ENCODE data around the gene SECISBP2L. TPM values are rescaled to one million over a fixed set of nuclear protein-coding genes. Genes with fewer than 3 reads are reported as not detected.

The SECISBP2L gene
- total RNA-seq, 2 donors from 2014 or later: 39.6 to 46.4 TPM

- Histone ChIP-seq H3K36me3 (no peaks in the 10 kb centered on the region), H3K27me3 (replicated peaks; ENCODE audit: insufficient read depth) (no peaks in the 10 kb centered on the region), H3K4me1 (replicated peaks) (peaks cover 2% of the 10 kb centered on the region), H3K27ac (no peak overlapping the region), H3K4me3 (no peak overlapping the region), H3K9me3 (no peaks in the 10 kb centered on the region)
- DNase-seq (ENCODE audit: low spot score): no peak
- intact Hi-C loops (cut with DNase I): no loop called here
- WGBS: 65% methylated on average over 4 of the region's 4 CpGs
- no peak for TF ChIP-seq CTCF (IDR thresholded peaks at IDR 0.05)
- no peak for TF ChIP-seq POLR2AphosphoS5 (IDR thresholded peaks at IDR 0.05)
- no peak for TF ChIP-seq POLR2A (IDR thresholded peaks at IDR 0.05)
These were observed 78.2 kb downstream of the SECISBP2L start for GRCh38 chr15:48968066-48968465.

GRCh38 chr15:48967336-48967735, 78.9 kb downstream of the SECISBP2L start:
- intact Hi-C loops (cut with DNase I): no loop called here
- Histone ChIP-seq H3K27ac (no peak overlapping the region), H3K4me1 (replicated peaks) (peaks cover 6% of the 10 kb centered on the region), H3K36me3 (no peaks in the 10 kb centered on the region), H3K27me3 (replicated peaks; ENCODE audit: insufficient read depth) (no peaks in the 10 kb centered on the region), H3K9me3 (no peaks in the 10 kb centered on the region), H3K4me3 (no peak overlapping the region)
- DNase-seq (ENCODE audit: low spot score): no peak
- no peak for TF ChIP-seq POLR2AphosphoS5 (IDR thresholded peaks at IDR 0.05)
- no peak for TF ChIP-seq CTCF (IDR thresholded peaks at IDR 0.05)
- no peak for TF ChIP-seq POLR2A (IDR thresholded peaks at IDR 0.05)

GRCh38 chr15:48966595-48967301, 79.5 kb downstream of the SECISBP2L start:
- no peak for TF ChIP-seq POLR2AphosphoS5 (IDR thresholded peaks at IDR 0.05)
- no peak for TF ChIP-seq POLR2A (IDR thresholded peaks at IDR 0.05)
- TF ChIP-seq CTCF (IDR thresholded peaks at IDR 0.05): no peak
- no peaks in the 10 kb centered on the region for H3K9me3 ChIP-seq
- H3K27me3 ChIP-seq (replicated peaks; ENCODE audit: insufficient read depth): no peaks in the 10 kb centered on the region
- WGBS: 48% methylated on average over 2 of the region's 2 CpGs
- H3K36me3 ChIP-seq: no peaks in the 10 kb centered on the region
- peaks cover 6% of the 10 kb centered on the region for H3K4me1 ChIP-seq (replicated peaks)
- intact Hi-C loops (cut with DNase I): no loop called here
- no peak overlapping the region for H3K4me3 ChIP-seq
- no peak overlapping the region for H3K27ac ChIP-seq
- DNase-seq (ENCODE audit: low spot score): no peak

- H3K9me3 ChIP-seq: no peaks in the 10 kb centered on the region
- no peak overlapping the region for H3K4me3 ChIP-seq
- TF ChIP-seq CTCF (IDR thresholded peaks at IDR 0.05) (no peak), POLR2AphosphoS5 (IDR thresholded peaks at IDR 0.05) (no peak), POLR2A (IDR thresholded peaks at IDR 0.05) (no peak)
- no peak for DNase-seq (ENCODE audit: low spot score)
- H3K36me3 ChIP-seq: no peaks in the 10 kb centered on the region
- intact Hi-C loops (cut with DNase I): no loop called here
- peaks cover 6% of the 10 kb centered on the region for H3K4me1 ChIP-seq (replicated peaks)
- H3K27me3 ChIP-seq (replicated peaks; ENCODE audit: insufficient read depth): no peaks in the 10 kb centered on the region
- no peak overlapping the region for H3K27ac ChIP-seq
These were observed 80.3 kb downstream of the SECISBP2L start for GRCh38 chr15:48965972-48966371.

GRCh38 chr15:48964898-48965297, 81.3 kb downstream of the SECISBP2L start:
- no peak for DNase-seq (ENCODE audit: low spot score)
- Histone ChIP-seq H3K9me3 (no peaks in the 10 kb centered on the region), H3K4me3 (no peak overlapping the region), H3K36me3 (no peaks in the 10 kb centered on the region), H3K4me1 (replicated peaks) (peaks cover 6% of the 10 kb centered on the region), H3K27ac (no peak overlapping the region), H3K27me3 (replicated peaks; ENCODE audit: insufficient read depth) (no peaks in the 10 kb centered on the region)
- intact Hi-C loops (cut with DNase I): no loop called here
- TF ChIP-seq CTCF (IDR thresholded peaks at IDR 0.05) (no peak), POLR2AphosphoS5 (IDR thresholded peaks at IDR 0.05) (no peak), POLR2A (IDR thresholded peaks at IDR 0.05) (no peak)
- WGBS: 87% methylated on average over 2 of the region's 2 CpGs

Data from prostate gland (tissue), 2 donors.